Measurements from ENCODE around the gene CYB561A3.

CYB561A3 gene

GRCh38 chr11:61342207-61342803, 19.4 kb downstream of the CYB561A3 start:
- no peaks in the 10 kb centered on the region for H3K9me3 ChIP-seq (ENCODE audit: control insufficient read depth, low read length)
- H3K9ac ChIP-seq (ENCODE audit: low read length), result no peak overlapping the region
- no peaks in the 10 kb centered on the region for H3K27me3 ChIP-seq (replicated peaks; ENCODE audit: control insufficient read depth, insufficient read depth, low read length)
- no peak for DNase-seq (ENCODE audit: low read depth)
- H3K4me3 ChIP-seq (ENCODE audit: low read length), result no peak overlapping the region
- H3K4me1 ChIP-seq (ENCODE audit: control insufficient read depth, insufficient read depth, low read length), result peaks cover 10% of the 10 kb centered on the region
- H3K36me3 ChIP-seq (ENCODE audit: control insufficient read depth, insufficient read depth, low read length, severe bottlenecking), result no peaks in the 10 kb centered on the region

DNA sequence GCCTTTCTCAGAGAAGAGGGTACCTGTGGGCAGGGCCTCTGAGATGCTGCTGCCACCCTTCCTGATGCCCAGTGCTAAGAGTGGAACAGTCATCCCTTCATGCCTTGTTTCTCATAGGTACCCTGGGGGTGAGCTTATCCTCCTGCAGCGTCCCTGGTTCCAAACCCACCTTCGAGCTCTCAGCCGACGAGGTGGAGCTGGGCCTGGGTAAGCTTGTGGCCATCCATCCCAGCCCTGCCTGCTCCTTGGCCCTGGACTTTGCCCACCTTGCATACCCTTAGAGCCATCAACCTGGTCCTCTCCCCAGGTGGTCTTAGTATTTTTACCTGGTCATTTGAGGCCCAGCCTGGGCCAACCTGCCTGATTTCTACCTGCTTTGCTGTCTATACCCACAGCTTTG, 20.0 kb downstream of the CYB561A3 start:
- H3K4me3 ChIP-seq (ENCODE audit: low read length), result no peak overlapping the region
- no peaks in the 10 kb centered on the region for H3K9me3 ChIP-seq (ENCODE audit: control insufficient read depth, low read length)
- no peak for DNase-seq (ENCODE audit: low read depth)
- H3K27me3 ChIP-seq (replicated peaks; ENCODE audit: control insufficient read depth, insufficient read depth, low read length), result no peaks in the 10 kb centered on the region
- no peak overlapping the region for H3K9ac ChIP-seq (ENCODE audit: low read length)
- H3K36me3 ChIP-seq (ENCODE audit: control insufficient read depth, insufficient read depth, low read length, severe bottlenecking), result no peaks in the 10 kb centered on the region
- H3K4me1 ChIP-seq (ENCODE audit: control insufficient read depth, insufficient read depth, low read length), result peaks cover 10% of the 10 kb centered on the region

DNA sequence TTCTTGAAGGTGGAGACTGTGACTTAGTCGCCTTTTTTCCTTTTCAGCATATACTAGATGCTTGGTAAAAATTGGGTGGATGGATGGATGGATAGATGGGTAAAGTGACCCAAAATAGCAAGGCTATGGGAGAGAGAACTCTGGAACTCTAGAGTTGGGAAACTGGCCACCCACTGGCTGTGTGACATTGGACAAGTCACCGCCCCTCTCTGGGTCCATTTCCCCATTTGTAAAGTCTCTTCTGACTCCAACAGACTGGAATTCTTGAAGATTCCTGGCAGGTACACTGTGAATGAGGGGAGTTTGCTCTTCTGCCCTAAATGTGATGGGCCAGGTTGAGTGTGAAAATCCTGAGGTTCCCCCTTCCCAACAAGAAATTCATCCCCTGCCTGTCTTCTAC, 20.7 kb downstream of the CYB561A3 start:
- H3K9ac ChIP-seq (ENCODE audit: low read length), result no peak overlapping the region
- H3K9me3 ChIP-seq (ENCODE audit: control insufficient read depth, low read length), result no peaks in the 10 kb centered on the region
- no peak for DNase-seq (ENCODE audit: low read depth)
- no peaks in the 10 kb centered on the region for H3K27me3 ChIP-seq (replicated peaks; ENCODE audit: control insufficient read depth, insufficient read depth, low read length)
- peaks cover 12% of the 10 kb centered on the region for H3K4me1 ChIP-seq (ENCODE audit: control insufficient read depth, insufficient read depth, low read length)
- no peak overlapping the region for H3K4me3 ChIP-seq (ENCODE audit: low read length)
- H3K36me3 ChIP-seq (ENCODE audit: control insufficient read depth, insufficient read depth, low read length, severe bottlenecking), result no peaks in the 10 kb centered on the region

DNA sequence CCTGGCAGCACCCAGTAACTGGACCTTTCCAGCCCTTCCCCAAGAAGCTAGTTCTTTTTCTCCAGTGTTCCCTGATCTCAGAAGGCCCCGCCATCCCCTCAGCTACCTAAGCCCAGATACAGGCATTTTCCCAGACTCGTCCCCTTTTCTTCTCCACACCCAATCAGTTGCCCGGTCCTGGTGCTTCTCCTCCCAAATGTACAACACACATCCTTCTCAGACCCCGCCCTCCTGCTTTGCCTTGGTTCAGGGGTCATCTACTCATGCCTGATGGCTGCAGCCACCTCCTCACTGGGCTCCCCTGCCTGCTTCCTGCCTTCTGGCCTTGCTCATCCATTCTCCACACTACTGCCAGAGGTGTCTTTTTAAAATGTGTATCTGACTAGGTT, 22.2 kb downstream of the CYB561A3 start:
- H3K27me3 ChIP-seq (replicated peaks; ENCODE audit: control insufficient read depth, insufficient read depth, low read length), result no peaks in the 10 kb centered on the region
- H3K9ac ChIP-seq (ENCODE audit: low read length), result no peak overlapping the region
- no peak overlapping the region for H3K4me3 ChIP-seq (ENCODE audit: low read length)
- peaks cover 22% of the 10 kb centered on the region for H3K4me1 ChIP-seq (ENCODE audit: control insufficient read depth, insufficient read depth, low read length)
- DNase-seq (ENCODE audit: low read depth), result no peak
- H3K36me3 ChIP-seq (ENCODE audit: control insufficient read depth, insufficient read depth, low read length, severe bottlenecking), result no peaks in the 10 kb centered on the region
- H3K9me3 ChIP-seq (ENCODE audit: control insufficient read depth, low read length), result no peaks in the 10 kb centered on the region

DNA sequence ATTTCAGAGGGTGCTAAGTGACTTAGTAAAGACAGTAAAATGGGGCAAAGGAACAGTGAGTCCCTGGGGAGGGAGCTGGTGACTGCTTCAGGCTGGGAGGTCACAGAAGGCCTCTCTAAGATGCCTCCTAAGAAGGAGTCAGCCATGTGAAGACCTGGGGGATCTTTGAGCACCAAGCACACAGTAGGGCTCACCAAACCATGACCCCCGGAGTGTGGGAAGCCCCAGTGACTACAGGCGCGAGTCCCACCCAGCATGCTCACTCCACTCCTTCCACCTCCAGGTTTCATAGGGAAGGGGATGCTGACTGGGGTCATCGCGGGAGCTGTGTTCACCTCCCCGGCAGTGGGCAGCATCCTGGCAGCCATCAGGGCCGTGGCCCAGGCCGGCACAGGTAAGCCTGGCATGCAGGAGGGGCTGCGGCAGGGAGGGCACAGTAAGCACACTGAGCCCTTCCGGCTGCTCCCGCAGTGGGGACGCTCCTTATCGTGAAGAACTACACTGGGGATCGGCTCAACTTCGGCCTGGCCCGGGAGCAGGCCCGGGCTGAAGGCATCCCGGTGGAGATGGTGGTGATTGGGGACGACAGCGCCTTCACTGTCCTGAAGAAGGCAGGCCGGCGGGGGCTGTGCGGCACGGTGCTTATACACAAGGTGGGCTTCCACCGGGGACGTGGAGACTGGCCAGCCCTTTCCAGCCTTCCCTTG, 22.7 kb downstream of the CYB561A3 start:
- DNase-seq (ENCODE audit: low read depth), result no peak
- Histone ChIP-seq H3K36me3 (ENCODE audit: control insufficient read depth, insufficient read depth, low read length, severe bottlenecking) (no peaks in the 10 kb centered on the region), H3K4me1 (ENCODE audit: control insufficient read depth, insufficient read depth, low read length) (peaks cover 22% of the 10 kb centered on the region), H3K4me3 (ENCODE audit: low read length) (no peak overlapping the region), H3K9me3 (ENCODE audit: control insufficient read depth, low read length) (no peaks in the 10 kb centered on the region), H3K9ac (ENCODE audit: low read length) (no peak overlapping the region), H3K27me3 (replicated peaks; ENCODE audit: control insufficient read depth, insufficient read depth, low read length) (no peaks in the 10 kb centered on the region)

GRCh38 chr11:61337706-61338470, 23.8 kb downstream of the CYB561A3 start:
- Histone ChIP-seq H3K9ac (ENCODE audit: low read length) (no peak overlapping the region), H3K27me3 (replicated peaks; ENCODE audit: control insufficient read depth, insufficient read depth, low read length) (no peaks in the 10 kb centered on the region), H3K36me3 (ENCODE audit: control insufficient read depth, insufficient read depth, low read length, severe bottlenecking) (no peaks in the 10 kb centered on the region), H3K4me1 (ENCODE audit: control insufficient read depth, insufficient read depth, low read length) (peaks cover 26% of the 10 kb centered on the region), H3K9me3 (ENCODE audit: control insufficient read depth, low read length) (no peaks in the 10 kb centered on the region), H3K4me3 (ENCODE audit: low read length) (no peak overlapping the region)
- no peak for DNase-seq (ENCODE audit: low read depth)

DNA sequence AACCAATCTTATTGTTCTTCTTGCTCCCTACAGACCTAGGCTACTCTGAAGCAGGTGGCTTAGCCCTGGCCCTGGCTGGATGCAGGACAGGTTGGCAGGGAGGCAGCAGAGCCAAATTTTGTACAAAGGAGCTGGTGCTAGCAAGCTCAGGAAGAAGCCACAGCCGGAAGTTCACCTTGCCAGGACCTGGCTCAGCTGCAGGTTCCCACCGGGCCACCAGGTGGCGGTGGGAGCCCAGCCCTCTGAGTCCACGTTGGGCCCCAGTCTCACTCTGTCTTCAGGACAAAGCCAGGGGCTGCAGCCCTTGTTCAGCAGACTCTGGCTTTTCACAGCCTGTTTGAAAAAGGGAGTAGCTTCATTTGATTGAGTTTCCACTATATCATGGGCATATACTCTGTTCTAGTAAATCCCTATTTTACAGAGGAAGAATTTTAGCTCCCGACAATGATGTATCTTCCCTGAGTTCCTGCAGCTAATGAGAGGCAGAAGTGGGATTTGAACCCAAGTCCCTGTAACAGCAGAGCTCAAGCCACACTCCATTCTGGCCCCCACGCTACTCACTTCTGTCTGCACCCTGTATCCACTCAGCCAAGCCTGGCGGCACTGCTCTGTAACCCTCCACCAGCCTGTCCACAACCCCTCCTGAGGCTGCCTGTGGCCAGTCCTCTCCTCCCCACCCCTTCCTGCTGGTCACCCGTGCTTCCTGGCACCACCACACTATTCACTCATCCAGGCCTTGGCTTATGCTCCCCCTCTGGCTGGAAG, 25.3 kb downstream of the CYB561A3 start:
- H3K9ac ChIP-seq (ENCODE audit: low read length), result no peak overlapping the region
- H3K27me3 ChIP-seq (replicated peaks; ENCODE audit: control insufficient read depth, insufficient read depth, low read length), result no peaks in the 10 kb centered on the region
- H3K4me3 ChIP-seq (ENCODE audit: low read length), result no peak overlapping the region
- DNase-seq (ENCODE audit: low read depth), result peak; percentile 89
- H3K36me3 ChIP-seq (ENCODE audit: control insufficient read depth, insufficient read depth, low read length, severe bottlenecking), result no peaks in the 10 kb centered on the region
- no peaks in the 10 kb centered on the region for H3K9me3 ChIP-seq (ENCODE audit: control insufficient read depth, low read length)
- peaks cover 31% of the 10 kb centered on the region for H3K4me1 ChIP-seq (ENCODE audit: control insufficient read depth, insufficient read depth, low read length)

- no peaks in the 10 kb centered on the region for H3K36me3 ChIP-seq (ENCODE audit: control insufficient read depth, insufficient read depth, low read length, severe bottlenecking)
- peak overlapping the region; percentile 3 for H3K9ac ChIP-seq (ENCODE audit: low read length)
- DNase-seq (ENCODE audit: low read depth), result no peak
- no peak overlapping the region for H3K4me3 ChIP-seq (ENCODE audit: low read length)
- H3K9me3 ChIP-seq (ENCODE audit: control insufficient read depth, low read length), result no peaks in the 10 kb centered on the region
- H3K4me1 ChIP-seq (ENCODE audit: control insufficient read depth, insufficient read depth, low read length), result peaks cover 38% of the 10 kb centered on the region
- no peaks in the 10 kb centered on the region for H3K27me3 ChIP-seq (replicated peaks; ENCODE audit: control insufficient read depth, insufficient read depth, low read length)
These were observed 26.3 kb downstream of the CYB561A3 start for GRCh38 chr11:61335355-61335710.

- no peaks in the 10 kb centered on the region for H3K27me3 ChIP-seq (replicated peaks; ENCODE audit: control insufficient read depth, insufficient read depth, low read length)
- H3K9me3 ChIP-seq (ENCODE audit: control insufficient read depth, low read length), result no peaks in the 10 kb centered on the region
- peak; percentile 24 for DNase-seq (ENCODE audit: low read depth)
- H3K4me3 ChIP-seq (ENCODE audit: low read length), result no peak overlapping the region
- peaks cover 40% of the 10 kb centered on the region for H3K4me1 ChIP-seq (ENCODE audit: control insufficient read depth, insufficient read depth, low read length)
- H3K9ac ChIP-seq (ENCODE audit: low read length), result peak overlapping the region; percentile 3
- peaks cover 3% of the 10 kb centered on the region for H3K36me3 ChIP-seq (ENCODE audit: control insufficient read depth, insufficient read depth, low read length, severe bottlenecking)
These were observed 27.0 kb downstream of the CYB561A3 start for GRCh38 chr11:61334434-61335354.

DNA sequence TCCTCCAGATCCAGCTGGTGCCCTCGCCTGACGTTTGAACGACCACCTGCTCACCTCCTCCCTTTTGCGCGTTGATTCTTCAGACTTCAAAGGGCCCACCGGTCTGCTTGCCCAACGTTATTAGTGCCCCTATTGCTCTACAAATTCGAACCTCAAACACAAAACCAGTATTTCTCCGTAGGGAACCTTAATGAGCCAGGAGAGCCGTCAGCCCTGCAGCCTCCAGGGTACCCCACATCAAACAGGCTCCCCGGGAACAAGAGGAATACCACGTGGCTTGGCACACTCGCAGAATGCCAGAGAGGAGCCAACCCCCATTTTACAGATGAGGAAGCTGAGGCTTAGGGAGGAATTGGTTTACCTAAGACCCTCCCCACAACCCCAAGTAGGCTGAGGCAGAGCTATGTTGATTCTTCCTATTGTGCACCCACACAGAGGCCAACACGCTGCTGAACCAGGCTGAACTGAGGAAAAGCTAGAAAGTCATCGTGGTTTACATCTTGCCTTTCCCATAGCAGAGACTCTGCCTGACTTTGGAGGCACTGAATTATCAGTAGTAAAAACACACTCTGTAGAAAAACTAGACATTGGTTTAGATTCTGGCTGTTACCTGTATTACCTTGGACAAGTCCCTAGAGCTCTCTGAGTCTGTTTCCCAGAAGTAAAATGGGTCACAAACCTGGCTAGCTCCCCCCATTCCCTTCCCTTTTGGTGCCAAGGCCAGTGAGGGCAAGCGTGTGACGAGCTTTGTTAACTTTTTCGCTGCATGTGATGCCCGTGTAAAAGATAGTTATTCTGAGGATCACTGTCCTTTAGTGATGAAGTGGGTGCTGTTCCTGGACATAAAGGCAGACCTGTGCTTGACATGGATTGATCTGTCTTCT, 27.9 kb downstream of the CYB561A3 start:
- peaks cover 42% of the 10 kb centered on the region for H3K4me1 ChIP-seq (ENCODE audit: control insufficient read depth, insufficient read depth, low read length)
- H3K36me3 ChIP-seq (ENCODE audit: control insufficient read depth, insufficient read depth, low read length, severe bottlenecking), result peaks cover 12% of the 10 kb centered on the region
- no peaks in the 10 kb centered on the region for H3K9me3 ChIP-seq (ENCODE audit: control insufficient read depth, low read length)
- peak overlapping the region; percentile 94 for H3K4me3 ChIP-seq (ENCODE audit: low read length)
- no peak for DNase-seq (ENCODE audit: low read depth)
- peak overlapping the region; percentile 98 for H3K9ac ChIP-seq (ENCODE audit: low read length)
- no peaks in the 10 kb centered on the region for H3K27me3 ChIP-seq (replicated peaks; ENCODE audit: control insufficient read depth, insufficient read depth, low read length)
